ENCODE measurements around the gene SPATA31D3.
"Not testable (repeated sequence)": the region's sequence is repeated elsewhere in the genome, so short reads cannot be mapped to it uniquely, and the experiment has no call there.

The SPATA31D3 gene

DNA sequence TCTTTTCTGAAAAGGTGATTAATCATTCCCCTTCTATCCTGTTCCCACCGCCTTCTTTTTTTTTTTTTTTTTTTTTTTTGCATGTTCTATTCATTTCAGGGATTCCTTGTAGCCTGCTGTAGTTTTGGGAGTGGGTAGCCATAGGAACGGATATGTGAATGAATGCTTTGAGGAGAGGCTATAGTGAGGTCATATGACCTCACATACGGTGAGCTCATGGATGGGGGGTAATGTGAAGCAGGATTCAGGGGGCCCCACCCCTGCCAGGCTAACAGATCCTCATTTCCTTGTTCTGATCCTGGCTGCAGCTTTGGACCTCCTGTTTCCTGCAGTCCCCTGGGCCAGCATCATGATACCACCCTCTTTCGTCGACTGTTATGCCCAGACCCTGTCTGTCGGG is 13.2 kb upstream of the SPATA31D3 start:
- H3K27me3 ChIP-seq (replicated peaks; ENCODE audit: control insufficient read depth, insufficient read depth, low read length); H3K9me3 ChIP-seq (ENCODE audit: control insufficient read depth, low read length); H3K36me3 ChIP-seq (ENCODE audit: control insufficient read depth, insufficient read depth, low read length, severe bottlenecking); H3K4me3 ChIP-seq (ENCODE audit: low read length); H3K9ac ChIP-seq (ENCODE audit: low read length); DNase-seq (ENCODE audit: low read depth); H3K4me1 ChIP-seq (ENCODE audit: control insufficient read depth, insufficient read depth, low read length): not testable (repeated sequence)

DNA sequence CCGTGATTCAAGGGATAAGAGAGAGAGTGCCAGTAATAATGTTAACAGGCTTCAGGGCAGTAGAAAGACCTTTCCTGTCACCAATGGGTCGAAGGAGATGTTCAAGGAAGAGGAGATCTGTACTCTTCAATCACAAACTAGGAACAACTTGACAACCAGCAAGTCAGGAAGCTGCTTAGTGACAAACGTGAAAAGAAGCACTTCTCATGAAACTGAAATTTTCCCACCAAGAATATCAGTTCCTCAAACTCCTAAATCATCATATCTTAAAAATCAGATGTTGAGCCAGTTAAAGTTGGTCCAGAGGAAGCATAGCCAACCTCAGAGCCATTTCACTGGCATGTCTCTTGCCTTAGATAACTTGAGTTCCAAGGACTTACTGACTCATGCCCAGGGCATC is 9.8 kb upstream of the SPATA31D3 start:
- not testable (repeated sequence) for H3K36me3 ChIP-seq (ENCODE audit: control insufficient read depth, insufficient read depth, low read length, severe bottlenecking); H3K9ac ChIP-seq (ENCODE audit: low read length); H3K9me3 ChIP-seq (ENCODE audit: control insufficient read depth, low read length); H3K4me1 ChIP-seq (ENCODE audit: control insufficient read depth, insufficient read depth, low read length); H3K4me3 ChIP-seq (ENCODE audit: low read length); H3K27me3 ChIP-seq (replicated peaks; ENCODE audit: control insufficient read depth, insufficient read depth, low read length); DNase-seq (ENCODE audit: low read depth)

DNA sequence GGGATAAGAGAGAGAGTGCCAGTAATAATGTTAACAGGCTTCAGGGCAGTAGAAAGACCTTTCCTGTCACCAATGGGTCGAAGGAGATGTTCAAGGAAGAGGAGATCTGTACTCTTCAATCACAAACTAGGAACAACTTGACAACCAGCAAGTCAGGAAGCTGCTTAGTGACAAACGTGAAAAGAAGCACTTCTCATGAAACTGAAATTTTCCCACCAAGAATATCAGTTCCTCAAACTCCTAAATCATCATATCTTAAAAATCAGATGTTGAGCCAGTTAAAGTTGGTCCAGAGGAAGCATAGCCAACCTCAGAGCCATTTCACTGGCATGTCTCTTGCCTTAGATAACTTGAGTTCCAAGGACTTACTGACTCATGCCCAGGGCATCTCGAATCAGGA is 5.3 kb downstream of the SPATA31D3 start:
- not testable (repeated sequence) for H3K9ac ChIP-seq (ENCODE audit: low read length); H3K4me1 ChIP-seq (ENCODE audit: control insufficient read depth, insufficient read depth, low read length); H3K36me3 ChIP-seq (ENCODE audit: control insufficient read depth, insufficient read depth, low read length, severe bottlenecking); H3K9me3 ChIP-seq (ENCODE audit: control insufficient read depth, low read length); H3K4me3 ChIP-seq (ENCODE audit: low read length); H3K27me3 ChIP-seq (replicated peaks; ENCODE audit: control insufficient read depth, insufficient read depth, low read length); DNase-seq (ENCODE audit: low read depth)

DNA sequence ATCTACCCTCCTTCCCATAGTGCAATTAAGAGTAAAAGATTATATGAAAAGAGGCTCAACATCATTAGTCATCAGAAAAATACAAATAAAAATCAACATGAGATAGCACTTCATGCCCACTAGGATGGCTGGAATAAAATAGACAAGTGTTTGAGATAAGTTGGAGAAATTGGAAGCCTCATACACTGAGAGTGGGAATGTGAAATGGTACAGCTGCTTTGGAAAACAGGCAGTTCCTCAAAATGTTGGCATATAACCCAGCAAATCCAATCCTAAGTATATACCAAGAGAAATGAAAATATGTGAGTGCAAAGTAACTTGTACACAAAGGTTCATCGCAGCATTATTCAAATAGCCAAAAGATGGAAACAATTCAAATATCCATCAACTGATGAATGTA is 9.8 kb downstream of the SPATA31D3 start:
- Histone ChIP-seq H3K9me3 (ENCODE audit: control insufficient read depth, low read length) (peaks cover 23% of the 10 kb centered on the region), H3K9ac (ENCODE audit: low read length) (no peak overlapping the region), H3K27me3 (replicated peaks; ENCODE audit: control insufficient read depth, insufficient read depth, low read length) (no peaks in the 10 kb centered on the region), H3K4me1 (ENCODE audit: control insufficient read depth, insufficient read depth, low read length) (no peaks in the 10 kb centered on the region), H3K4me3 (ENCODE audit: low read length) (no peak overlapping the region), H3K36me3 (ENCODE audit: control insufficient read depth, insufficient read depth, low read length, severe bottlenecking) (no peaks in the 10 kb centered on the region)
- DNase-seq (ENCODE audit: low read depth): no peak

DNA sequence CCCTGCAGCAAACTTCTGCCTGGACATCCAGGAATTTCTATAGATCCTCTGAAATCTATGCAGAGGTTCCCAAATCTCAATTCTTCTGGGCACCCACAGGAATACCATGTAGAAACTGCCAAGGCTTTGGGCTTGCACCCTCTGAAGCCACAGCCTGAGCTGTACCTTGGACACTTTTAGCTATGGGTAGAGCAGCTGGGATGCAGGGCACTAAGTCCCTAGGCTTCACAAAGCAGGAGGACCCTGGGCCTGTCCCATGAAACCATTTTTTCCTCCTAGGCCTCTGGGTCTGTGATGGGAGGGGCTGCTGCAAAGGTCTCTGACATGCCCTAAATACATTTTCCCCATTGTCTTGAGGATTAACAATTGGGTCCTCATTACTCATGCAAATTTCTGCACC is 12.3 kb downstream of the SPATA31D3 start:
- Histone ChIP-seq H3K9ac (ENCODE audit: low read length) (no peak overlapping the region), H3K4me1 (ENCODE audit: control insufficient read depth, insufficient read depth, low read length) (no peaks in the 10 kb centered on the region), H3K4me3 (ENCODE audit: low read length) (no peak overlapping the region), H3K36me3 (ENCODE audit: control insufficient read depth, insufficient read depth, low read length, severe bottlenecking) (no peaks in the 10 kb centered on the region), H3K9me3 (ENCODE audit: control insufficient read depth, low read length) (peaks cover 18% of the 10 kb centered on the region), H3K27me3 (replicated peaks; ENCODE audit: control insufficient read depth, insufficient read depth, low read length) (no peaks in the 10 kb centered on the region)
- no peak for DNase-seq (ENCODE audit: low read depth)

DNA sequence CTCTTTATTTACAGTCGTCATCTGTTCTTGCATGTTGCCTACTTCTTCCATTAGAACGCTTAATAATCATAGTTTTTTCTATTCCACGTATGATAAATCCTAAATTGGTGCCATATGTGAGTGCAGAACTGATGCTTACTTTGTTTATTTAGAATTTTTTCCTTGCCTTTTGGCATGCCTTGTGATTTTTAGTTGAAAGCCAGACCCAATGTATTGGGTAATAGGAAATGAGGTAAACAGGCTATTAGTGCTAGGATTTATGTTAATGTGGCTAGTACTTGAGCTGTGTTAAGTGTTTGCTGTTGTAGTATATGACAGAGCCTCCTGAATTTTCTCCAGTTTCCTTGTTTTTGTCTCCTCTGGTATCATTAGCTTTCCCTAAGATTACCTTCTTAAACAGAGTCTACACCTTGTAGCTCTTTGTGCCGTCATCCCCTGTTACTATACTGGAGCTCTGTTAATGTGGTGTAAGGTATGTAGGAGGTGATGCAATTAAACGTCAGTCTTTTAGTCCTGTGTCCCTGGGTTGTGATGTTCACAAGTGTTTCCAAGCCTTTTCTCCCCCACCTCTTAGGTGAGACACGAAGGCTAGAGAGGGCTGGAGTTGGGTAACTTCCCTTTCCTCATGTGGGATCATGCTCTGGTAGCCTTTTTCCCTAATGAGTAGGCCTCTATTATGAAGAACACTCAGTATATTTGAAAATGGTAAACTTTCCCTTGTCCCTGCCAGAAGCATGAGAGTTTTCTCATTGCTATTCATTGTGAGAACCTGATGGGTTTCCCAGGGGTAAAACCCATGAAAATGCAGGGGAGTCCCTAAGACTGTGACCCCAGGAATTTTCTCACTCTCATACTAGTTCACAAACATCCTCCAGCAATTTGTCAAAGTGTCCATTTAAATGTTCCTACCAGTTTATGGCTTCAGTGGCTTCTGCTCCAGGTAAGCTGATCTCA is 21.2 kb downstream of the SPATA31D3 start:
- H3K27me3 ChIP-seq (replicated peaks; ENCODE audit: control insufficient read depth, insufficient read depth, low read length): no peaks in the 10 kb centered on the region
- no peaks in the 10 kb centered on the region for H3K4me1 ChIP-seq (ENCODE audit: control insufficient read depth, insufficient read depth, low read length)
- H3K4me3 ChIP-seq (ENCODE audit: low read length): no peak overlapping the region
- peak; percentile 51 for DNase-seq (ENCODE audit: low read depth)
- no peak overlapping the region for H3K9ac ChIP-seq (ENCODE audit: low read length)
- peaks cover 6% of the 10 kb centered on the region for H3K9me3 ChIP-seq (ENCODE audit: control insufficient read depth, low read length)
- H3K36me3 ChIP-seq (ENCODE audit: control insufficient read depth, insufficient read depth, low read length, severe bottlenecking): no peaks in the 10 kb centered on the region

DNA sequence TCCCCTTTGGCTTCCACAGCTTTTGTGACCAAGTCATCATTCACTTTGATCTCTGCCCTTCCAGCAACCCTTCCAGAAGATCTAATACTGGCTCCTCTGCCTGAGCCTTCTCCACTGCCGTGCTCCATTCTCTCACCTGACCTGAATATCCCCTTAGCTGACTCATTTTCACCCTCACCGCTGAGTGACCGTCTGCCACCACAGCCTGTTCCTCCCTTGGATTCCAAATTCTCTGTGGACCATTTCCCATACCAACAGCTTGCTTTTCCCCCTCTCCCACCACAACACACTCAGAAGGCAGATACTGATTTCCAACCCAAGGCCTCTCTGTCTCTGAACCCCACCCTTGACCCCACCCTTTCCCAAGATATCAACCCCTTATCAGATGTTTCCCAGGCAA is 24.7 kb downstream of the SPATA31D3 start:
- H3K27me3 ChIP-seq (replicated peaks; ENCODE audit: control insufficient read depth, insufficient read depth, low read length): peaks cover 4% of the 10 kb centered on the region
- H3K9ac ChIP-seq (ENCODE audit: low read length): no peak overlapping the region
- H3K36me3 ChIP-seq (ENCODE audit: control insufficient read depth, insufficient read depth, low read length, severe bottlenecking): no peaks in the 10 kb centered on the region
- peaks cover 6% of the 10 kb centered on the region for H3K9me3 ChIP-seq (ENCODE audit: control insufficient read depth, low read length)
- H3K4me3 ChIP-seq (ENCODE audit: low read length): no peak overlapping the region
- no peak for DNase-seq (ENCODE audit: low read depth)
- no peaks in the 10 kb centered on the region for H3K4me1 ChIP-seq (ENCODE audit: control insufficient read depth, insufficient read depth, low read length)

DNA sequence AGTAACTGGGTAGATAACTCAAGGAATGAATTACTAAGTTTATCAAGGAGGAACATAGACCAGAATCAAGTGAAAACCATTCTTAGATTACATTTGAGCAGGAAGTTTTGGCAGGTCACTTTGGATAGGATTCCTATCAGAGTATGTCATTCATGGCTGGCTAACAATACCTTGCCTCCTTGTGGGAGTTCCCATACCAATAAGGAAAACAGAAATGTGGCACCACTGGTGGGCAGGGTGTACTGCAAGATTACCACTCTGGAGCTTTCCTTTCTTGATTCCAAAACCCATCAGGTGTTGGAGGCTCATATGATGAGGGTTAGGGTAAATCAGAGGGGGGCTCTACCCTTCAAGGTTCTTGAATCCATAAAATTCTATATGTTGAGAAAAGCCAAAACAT is 26.7 kb downstream of the SPATA31D3 start:
- H3K27me3 ChIP-seq (replicated peaks; ENCODE audit: control insufficient read depth, insufficient read depth, low read length): peaks cover 4% of the 10 kb centered on the region
- DNase-seq (ENCODE audit: low read depth): peak; percentile 7
- peaks cover 3% of the 10 kb centered on the region for H3K9me3 ChIP-seq (ENCODE audit: control insufficient read depth, low read length)
- H3K36me3 ChIP-seq (ENCODE audit: control insufficient read depth, insufficient read depth, low read length, severe bottlenecking): no peaks in the 10 kb centered on the region
- H3K4me3 ChIP-seq (ENCODE audit: low read length): no peak overlapping the region
- no peak overlapping the region for H3K9ac ChIP-seq (ENCODE audit: low read length)
- H3K4me1 ChIP-seq (ENCODE audit: control insufficient read depth, insufficient read depth, low read length): no peaks in the 10 kb centered on the region

DNA sequence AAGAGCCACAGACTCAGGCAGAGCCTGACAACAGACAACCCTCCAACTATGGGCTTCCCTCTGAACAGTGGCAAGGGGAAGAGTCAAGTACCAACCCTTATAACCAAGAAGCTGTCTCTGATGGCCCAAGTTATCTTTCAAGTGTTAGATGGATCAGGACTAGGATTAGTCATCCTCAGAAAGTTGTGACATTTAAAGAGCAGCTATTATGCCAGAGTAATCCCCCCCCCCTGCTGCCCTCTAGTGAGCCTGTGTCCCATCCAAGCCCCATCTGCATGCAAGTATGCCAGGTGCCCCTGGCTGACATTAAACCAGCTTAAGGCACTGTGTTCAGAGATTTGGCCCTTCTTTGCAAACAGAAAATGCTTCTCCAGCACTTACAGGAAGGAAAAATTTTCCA is 28.4 kb downstream of the SPATA31D3 start:
- H3K27me3 ChIP-seq (replicated peaks; ENCODE audit: control insufficient read depth, insufficient read depth, low read length): peaks cover 4% of the 10 kb centered on the region
- no peaks in the 10 kb centered on the region for H3K4me1 ChIP-seq (ENCODE audit: control insufficient read depth, insufficient read depth, low read length)
- no peak for DNase-seq (ENCODE audit: low read depth)
- no peak overlapping the region for H3K4me3 ChIP-seq (ENCODE audit: low read length)
- H3K9me3 ChIP-seq (ENCODE audit: control insufficient read depth, low read length): peaks cover 3% of the 10 kb centered on the region
- no peaks in the 10 kb centered on the region for H3K36me3 ChIP-seq (ENCODE audit: control insufficient read depth, insufficient read depth, low read length, severe bottlenecking)
- H3K9ac ChIP-seq (ENCODE audit: low read length): no peak overlapping the region

DNA sequence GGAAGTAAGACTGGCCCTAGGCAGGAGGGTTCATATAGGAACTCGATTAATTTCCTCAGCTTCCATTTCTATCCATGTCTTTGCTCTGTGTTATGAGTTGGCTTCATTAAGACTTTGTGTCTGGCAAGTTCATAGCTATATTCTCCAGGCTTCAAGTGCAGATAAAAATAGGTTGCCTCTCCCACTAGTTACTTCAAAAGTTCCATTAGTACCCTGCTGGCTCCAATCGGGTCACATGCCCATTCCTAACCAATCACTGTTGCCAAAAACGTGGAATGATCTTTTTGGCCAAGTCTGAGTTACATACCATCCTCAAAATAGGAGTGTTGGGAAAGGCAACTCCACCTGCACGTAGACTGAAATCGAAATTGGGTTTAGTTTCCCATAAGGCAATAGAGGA is 31.5 kb downstream of the SPATA31D3 start:
- H3K9me3 ChIP-seq (ENCODE audit: control insufficient read depth, low read length): peaks cover 3% of the 10 kb centered on the region
- no peaks in the 10 kb centered on the region for H3K36me3 ChIP-seq (ENCODE audit: control insufficient read depth, insufficient read depth, low read length, severe bottlenecking)
- peaks cover 4% of the 10 kb centered on the region for H3K27me3 ChIP-seq (replicated peaks; ENCODE audit: control insufficient read depth, insufficient read depth, low read length)
- no peak overlapping the region for H3K4me3 ChIP-seq (ENCODE audit: low read length)
- no peak for DNase-seq (ENCODE audit: low read depth)
- H3K9ac ChIP-seq (ENCODE audit: low read length): no peak overlapping the region
- H3K4me1 ChIP-seq (ENCODE audit: control insufficient read depth, insufficient read depth, low read length): no peaks in the 10 kb centered on the region

DNA sequence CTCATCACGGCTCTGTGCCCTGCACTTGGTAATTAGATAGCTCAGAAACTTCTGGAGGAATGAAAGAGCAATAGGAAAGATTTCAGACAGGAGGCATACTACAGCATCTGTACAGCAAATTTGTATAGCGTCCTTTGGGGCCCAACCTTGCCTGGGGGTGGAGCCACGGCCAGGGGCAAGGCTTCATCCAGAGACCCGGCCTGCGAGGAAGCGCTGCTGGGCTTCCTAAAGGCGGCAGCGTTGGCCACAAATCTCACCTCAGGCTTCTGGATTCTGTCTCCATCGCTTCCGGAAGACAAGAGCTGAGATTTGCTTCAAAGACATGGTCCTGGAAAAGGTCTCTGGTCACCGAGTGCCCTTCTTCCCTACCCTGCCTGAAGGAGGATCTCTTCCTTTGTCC is 33.1 kb downstream of the SPATA31D3 start:
- no peak for DNase-seq (ENCODE audit: low read depth)
- H3K9ac ChIP-seq (ENCODE audit: low read length): no peak overlapping the region
- peaks cover 3% of the 10 kb centered on the region for H3K9me3 ChIP-seq (ENCODE audit: control insufficient read depth, low read length)
- H3K36me3 ChIP-seq (ENCODE audit: control insufficient read depth, insufficient read depth, low read length, severe bottlenecking): no peaks in the 10 kb centered on the region
- H3K27me3 ChIP-seq (replicated peaks; ENCODE audit: control insufficient read depth, insufficient read depth, low read length): no peaks in the 10 kb centered on the region
- H3K4me1 ChIP-seq (ENCODE audit: control insufficient read depth, insufficient read depth, low read length): no peaks in the 10 kb centered on the region
- H3K4me3 ChIP-seq (ENCODE audit: low read length): no peak overlapping the region

DNA sequence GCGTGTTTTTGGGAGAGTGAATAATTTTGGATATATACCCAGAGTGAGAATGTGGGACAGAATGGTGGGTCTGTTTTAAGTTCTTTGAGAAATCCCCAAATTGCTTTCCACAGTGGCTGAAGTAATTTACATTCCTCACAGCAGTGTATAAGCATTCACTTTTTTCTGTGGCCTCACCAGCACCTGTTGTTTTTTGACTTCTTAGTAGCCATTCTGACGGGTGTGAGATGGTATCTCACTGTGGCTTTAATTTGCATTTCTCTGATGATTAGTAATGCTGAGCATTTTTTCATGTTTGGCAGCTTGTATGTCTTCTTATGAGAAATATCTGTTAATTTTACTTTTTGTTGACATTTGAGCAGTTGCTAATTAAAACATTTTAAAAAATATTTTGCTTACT is 35.9 kb downstream of the SPATA31D3 start:
- no peak for DNase-seq (ENCODE audit: low read depth)
- H3K27me3 ChIP-seq (replicated peaks; ENCODE audit: control insufficient read depth, insufficient read depth, low read length): no peaks in the 10 kb centered on the region
- H3K36me3 ChIP-seq (ENCODE audit: control insufficient read depth, insufficient read depth, low read length, severe bottlenecking): no peaks in the 10 kb centered on the region
- no peaks in the 10 kb centered on the region for H3K9me3 ChIP-seq (ENCODE audit: control insufficient read depth, low read length)
- H3K4me3 ChIP-seq (ENCODE audit: low read length): no peak overlapping the region
- H3K4me1 ChIP-seq (ENCODE audit: control insufficient read depth, insufficient read depth, low read length): no peaks in the 10 kb centered on the region
- no peak overlapping the region for H3K9ac ChIP-seq (ENCODE audit: low read length)
